ENCODE results near the gene PRDM10.

DNA sequence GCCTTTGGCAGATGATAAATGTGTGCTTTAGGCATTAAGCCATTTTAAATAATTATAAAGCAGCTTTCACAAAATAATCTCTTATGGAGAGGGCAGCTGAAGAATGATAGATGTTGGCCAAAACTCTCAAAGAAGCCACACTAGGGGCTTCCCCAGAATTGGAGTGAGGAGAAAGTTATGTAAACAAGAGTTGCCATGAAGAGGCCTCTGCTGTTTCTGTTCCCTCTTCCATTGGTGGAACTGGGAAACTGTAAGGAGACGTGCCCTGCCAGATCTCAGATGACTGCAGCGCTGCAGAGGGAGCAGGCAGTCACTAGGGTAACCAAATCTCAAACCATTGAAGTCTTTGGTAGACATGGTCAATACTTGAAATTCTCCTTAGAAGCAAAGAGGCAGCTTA lies 47.6 kb upstream of the PRDM10 start:
- TF ChIP-seq POLR2AphosphoS5 (IDR thresholded peaks at IDR 0.05) (no peak), POLR2A (IDR thresholded peaks at IDR 0.05) (no peak)
- TF ChIP-seq, protein P1, sequence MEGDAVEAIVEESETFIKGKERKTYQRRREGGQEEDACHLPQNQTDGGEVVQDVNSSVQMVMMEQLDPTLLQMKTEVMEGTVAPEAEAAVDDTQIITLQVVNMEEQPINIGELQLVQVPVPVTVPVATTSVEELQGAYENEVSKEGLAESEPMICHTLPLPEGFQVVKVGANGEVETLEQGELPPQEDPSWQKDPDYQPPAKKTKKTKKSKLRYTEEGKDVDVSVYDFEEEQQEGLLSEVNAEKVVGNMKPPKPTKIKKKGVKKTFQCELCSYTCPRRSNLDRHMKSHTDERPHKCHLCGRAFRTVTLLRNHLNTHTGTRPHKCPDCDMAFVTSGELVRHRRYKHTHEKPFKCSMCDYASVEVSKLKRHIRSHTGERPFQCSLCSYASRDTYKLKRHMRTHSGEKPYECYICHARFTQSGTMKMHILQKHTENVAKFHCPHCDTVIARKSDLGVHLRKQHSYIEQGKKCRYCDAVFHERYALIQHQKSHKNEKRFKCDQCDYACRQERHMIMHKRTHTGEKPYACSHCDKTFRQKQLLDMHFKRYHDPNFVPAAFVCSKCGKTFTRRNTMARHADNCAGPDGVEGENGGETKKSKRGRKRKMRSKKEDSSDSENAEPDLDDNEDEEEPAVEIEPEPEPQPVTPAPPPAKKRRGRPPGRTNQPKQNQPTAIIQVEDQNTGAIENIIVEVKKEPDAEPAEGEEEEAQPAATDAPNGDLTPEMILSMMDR (IDR thresholded peaks at IDR 0.05), result no peak
